AG04450 (cell line): ENCODE measurements around the gene DOLPP1. TPM values are rescaled to one million over a fixed set of nuclear protein-coding genes. Genes with fewer than 3 reads are reported as not detected.
A peak's percentile ranks its signal among the peaks of the same experiment; 100 is the strongest.
"Not testable (repeated sequence)": the region's sequence is repeated elsewhere in the genome, so short reads cannot be mapped to it uniquely, and the experiment has no call there.

Source experiments
- CTCF ChIA-PET: fragments of 300-600, 350-600 bp; formaldehyde crosslinking; extraction: SDS; loops from one replicate; lab custom pipeline; 2022; ENCODE audit warnings: antibody characterized with exemption, inconsistent platforms; lab: Charles Lee
- POLR2A ChIA-PET: fragments of 350-600 bp; formaldehyde crosslinking; extraction: SDS; loops from one replicate; lab custom pipeline; 2021; ENCODE audit warnings: antibody characterized with exemption, inconsistent platforms; lab: Yijun Ruan, JAX
- DNase-seq: peaks from one replicate; pipeline ENCODE4 v3.0.0-alpha.2; 2011; ENCODE audit warnings: low read depth, low spot score
- H3K27ac ChIP-seq: one replicate; pipeline ENCODE4 v1.5.1; 2012; ENCODE audit warnings: low read depth, low read length, control low read depth
- H3K27me3 ChIP-seq: one replicate; pipeline ENCODE4 v1.6.0; 2012; ENCODE audit warnings: low read length; ENCODE audit not compliant: control insufficient read depth, insufficient read depth
- H3K4me3 ChIP-seq: 2 replicates; pipeline ENCODE4 v1.5.1; 2011; ENCODE audit warnings: mild to moderate bottlenecking, low read depth, low read length, control low read depth
- H3K9me3 ChIP-seq: 2 replicates; pipeline ENCODE4 v1.5.1; 2012; ENCODE audit warnings: low read length; ENCODE audit not compliant: control insufficient read depth, insufficient read depth
- polyA minus RNA-seq: library from RNA; depleted of rRNA, polyadenylated mRNA; stranded (reverse); fragments of >200 nt; gene quantifications from 2 replicates; pipeline ENCODE4 v1.2.3, GENCODE V29; 2011; rRNA and poly(A)+ RNA removed
- polyA plus RNA-seq: library from polyadenylated mRNA; depleted of rRNA; stranded (reverse); fragments of >200 nt; gene quantifications from 2 replicates; pipeline ENCODE4 v1.2.3, GENCODE V29; 2011; rRNA removed
- TF ChIP-seq, protein P1 (sequence below): IDR thresholded peaks from 2 replicates; pipeline ENCODE4 v1.5.1; 2011; ENCODE audit warnings: low read depth, low read length, control low read depth, inconsistent platforms

DOLPP1 gene, protein sequence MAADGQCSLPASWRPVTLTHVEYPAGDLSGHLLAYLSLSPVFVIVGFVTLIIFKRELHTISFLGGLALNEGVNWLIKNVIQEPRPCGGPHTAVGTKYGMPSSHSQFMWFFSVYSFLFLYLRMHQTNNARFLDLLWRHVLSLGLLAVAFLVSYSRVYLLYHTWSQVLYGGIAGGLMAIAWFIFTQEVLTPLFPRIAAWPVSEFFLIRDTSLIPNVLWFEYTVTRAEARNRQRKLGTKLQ
- polyA plus RNA-seq (11.9 and 13.2 TPM in 2 replicates), polyA minus RNA-seq (10.4 and 13.0 TPM in 2 replicates)

DNA sequence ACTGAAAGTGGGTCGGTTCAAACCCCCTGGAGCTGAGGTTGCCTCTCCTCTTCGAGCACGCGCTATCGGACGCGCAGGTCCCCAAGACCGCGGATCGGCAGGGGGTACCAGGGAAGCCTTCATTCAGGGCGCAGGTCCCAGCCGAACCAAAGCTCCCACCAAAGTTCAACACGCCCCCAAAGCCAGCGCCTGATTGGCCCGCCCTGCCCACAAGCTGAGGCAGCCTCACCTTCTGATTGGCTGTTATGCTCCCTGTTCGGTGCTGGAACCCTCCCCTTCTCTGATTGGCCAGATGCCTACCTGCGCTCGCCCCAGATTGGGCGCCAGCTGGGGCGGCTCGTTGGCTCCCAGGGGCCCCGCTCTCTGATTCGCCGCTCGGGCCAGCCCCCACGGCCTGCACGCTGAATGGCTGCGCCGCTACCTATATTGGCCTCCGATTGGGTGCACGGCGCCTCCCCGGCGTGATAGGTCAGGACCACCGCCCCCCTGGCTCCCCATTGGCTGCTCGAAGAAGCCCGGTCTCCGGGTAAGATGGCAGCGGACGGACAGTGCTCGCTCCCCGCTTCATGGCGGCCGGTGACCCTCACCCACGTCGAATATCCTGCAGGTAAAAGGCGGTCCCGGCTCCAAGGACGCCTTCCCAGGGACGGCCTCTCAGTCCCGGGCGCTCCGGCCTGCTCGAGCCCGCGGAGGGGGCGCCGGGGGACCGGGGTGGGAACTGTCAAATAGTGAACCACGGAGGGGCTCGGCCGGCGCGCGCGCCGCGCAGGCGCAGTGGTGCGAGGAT, at the start of gene DOLPP1:
TSS of gene DOLPP1 (plus strand) at position 511 of the 787 bp plus-strand sequence. CDS start at position 532, 21 bp downstream.
- no peaks in the 10 kb centered on the region for H3K9me3 ChIP-seq
- CTCF ChIA-PET, result interaction anchor here (0.8 to 1.2 kb wide), 2 partner anchors 53 kb away, joined by 3 to 4 read pairs; partner anchors contain the start of gene SH3GLB2
- peak within 1 kb of the TSS; percentile 88 for H3K4me3 ChIP-seq
- POLR2A ChIA-PET, result interaction anchor here (0.5 to 1.6 kb wide), 5 partner anchors 11 to 542 kb away, joined by 3 to 6 read pairs (median 3); partner anchors contain the start of gene MIGA2
- peak within 1 kb of the TSS; percentile 47 for H3K27ac ChIP-seq
- TF ChIP-seq, protein P1, sequence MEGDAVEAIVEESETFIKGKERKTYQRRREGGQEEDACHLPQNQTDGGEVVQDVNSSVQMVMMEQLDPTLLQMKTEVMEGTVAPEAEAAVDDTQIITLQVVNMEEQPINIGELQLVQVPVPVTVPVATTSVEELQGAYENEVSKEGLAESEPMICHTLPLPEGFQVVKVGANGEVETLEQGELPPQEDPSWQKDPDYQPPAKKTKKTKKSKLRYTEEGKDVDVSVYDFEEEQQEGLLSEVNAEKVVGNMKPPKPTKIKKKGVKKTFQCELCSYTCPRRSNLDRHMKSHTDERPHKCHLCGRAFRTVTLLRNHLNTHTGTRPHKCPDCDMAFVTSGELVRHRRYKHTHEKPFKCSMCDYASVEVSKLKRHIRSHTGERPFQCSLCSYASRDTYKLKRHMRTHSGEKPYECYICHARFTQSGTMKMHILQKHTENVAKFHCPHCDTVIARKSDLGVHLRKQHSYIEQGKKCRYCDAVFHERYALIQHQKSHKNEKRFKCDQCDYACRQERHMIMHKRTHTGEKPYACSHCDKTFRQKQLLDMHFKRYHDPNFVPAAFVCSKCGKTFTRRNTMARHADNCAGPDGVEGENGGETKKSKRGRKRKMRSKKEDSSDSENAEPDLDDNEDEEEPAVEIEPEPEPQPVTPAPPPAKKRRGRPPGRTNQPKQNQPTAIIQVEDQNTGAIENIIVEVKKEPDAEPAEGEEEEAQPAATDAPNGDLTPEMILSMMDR, result no peak
- H3K27me3 ChIP-seq, result no peaks in the 10 kb centered on the region
- peak; percentile 98 for DNase-seq

DNA sequence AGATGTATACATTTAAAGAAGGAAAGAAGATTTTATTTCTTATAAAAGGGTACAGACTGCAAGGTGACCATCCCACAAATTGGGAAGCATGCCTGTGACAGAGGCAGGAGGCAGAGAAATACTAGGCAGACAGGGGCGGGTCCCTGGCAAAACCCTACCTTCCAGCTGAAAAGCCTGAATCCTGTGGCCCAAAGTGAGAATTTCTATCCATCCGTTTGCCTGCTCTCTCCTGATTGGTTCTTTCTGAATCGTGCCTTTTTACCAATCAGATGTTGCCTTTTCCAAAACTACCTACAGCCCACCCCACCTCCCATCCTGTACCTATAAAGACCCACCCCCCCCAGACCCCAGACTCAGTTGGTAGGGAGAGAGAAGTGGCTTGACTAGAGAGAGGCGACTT, 49.4 kb upstream of the DOLPP1 start:
- Histone ChIP-seq H3K27ac (no peak overlapping the region), H3K4me3 (no peak overlapping the region), H3K27me3 (no peaks in the 10 kb centered on the region), H3K9me3 (peaks cover under 1% of the 10 kb centered on the region; the same call in 1 of the 2 replicates)
- TF ChIP-seq, protein P1, result no peak
- DNase-seq, result no peak
- ChIA-PET CTCF (no interaction called here), POLR2A (no interaction called here)

DNA sequence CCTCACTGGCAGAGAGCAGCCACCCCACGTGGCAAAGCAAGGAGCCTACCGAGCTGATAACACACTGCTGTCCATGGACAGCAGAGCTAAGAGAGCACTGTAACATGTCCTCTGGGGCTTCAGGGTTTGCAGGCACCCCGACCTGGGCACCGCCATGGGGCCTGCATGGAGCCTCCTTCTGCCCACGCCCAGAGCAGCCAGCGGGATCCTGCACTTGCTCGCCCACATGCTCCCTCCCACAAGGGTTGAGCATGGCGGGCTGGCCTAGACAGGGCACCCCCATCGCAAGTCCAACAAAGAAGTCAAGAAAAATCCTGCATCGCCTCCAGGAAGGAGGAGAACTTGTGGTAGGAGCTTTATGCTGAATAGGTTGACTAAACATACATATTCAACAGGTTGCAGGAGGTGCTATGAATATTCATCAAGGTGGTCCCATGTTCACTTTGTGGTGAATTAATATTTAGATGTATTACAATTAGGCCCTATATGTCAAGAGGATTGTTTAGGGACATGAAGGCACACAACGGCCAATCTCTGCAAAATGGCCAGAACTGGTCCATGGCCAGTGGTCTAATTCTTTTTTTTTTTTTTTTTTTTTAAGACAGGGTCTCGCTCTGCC, 48.3 kb upstream of the DOLPP1 start:
- no peak overlapping the region for H3K27ac ChIP-seq
- H3K27me3 ChIP-seq, result no peaks in the 10 kb centered on the region
- no peak overlapping the region for H3K4me3 ChIP-seq
- TF ChIP-seq, protein P1, result no peak
- POLR2A ChIA-PET, result no interaction called here
- peaks cover 4% of the 10 kb centered on the region; the same call in 1 of the 2 replicates for H3K9me3 ChIP-seq
- no peak for DNase-seq
- CTCF ChIA-PET, result no interaction called here

DNA sequence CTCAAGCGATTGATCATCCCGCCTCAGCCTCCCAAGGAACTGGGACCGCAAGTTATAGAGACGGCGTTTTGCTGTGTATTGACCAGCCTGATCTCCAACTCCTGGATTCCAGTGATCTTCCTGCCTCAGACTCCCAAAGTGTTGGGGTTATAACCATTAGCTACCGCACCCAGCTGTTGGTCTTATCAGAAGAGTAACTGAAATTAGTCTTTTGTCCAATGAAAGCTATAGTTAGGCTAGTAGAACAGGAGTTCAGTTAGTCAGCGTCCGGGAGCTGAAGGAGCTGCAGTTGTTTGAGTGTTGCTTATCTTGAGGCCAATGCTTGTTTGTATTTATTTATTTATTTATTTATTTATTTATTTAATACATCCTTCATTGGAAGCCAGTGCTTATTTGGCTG, 47.7 kb upstream of the DOLPP1 start:
- no peak for DNase-seq
- POLR2A ChIA-PET, result no interaction called here
- no peak overlapping the region for H3K4me3 ChIP-seq
- H3K9me3 ChIP-seq, result peaks cover 4% of the 10 kb centered on the region; the same call in 1 of the 2 replicates
- no peaks in the 10 kb centered on the region for H3K27me3 ChIP-seq
- no peak overlapping the region for H3K27ac ChIP-seq
- TF ChIP-seq, protein P1, result no peak
- CTCF ChIA-PET, result no interaction called here

DNA sequence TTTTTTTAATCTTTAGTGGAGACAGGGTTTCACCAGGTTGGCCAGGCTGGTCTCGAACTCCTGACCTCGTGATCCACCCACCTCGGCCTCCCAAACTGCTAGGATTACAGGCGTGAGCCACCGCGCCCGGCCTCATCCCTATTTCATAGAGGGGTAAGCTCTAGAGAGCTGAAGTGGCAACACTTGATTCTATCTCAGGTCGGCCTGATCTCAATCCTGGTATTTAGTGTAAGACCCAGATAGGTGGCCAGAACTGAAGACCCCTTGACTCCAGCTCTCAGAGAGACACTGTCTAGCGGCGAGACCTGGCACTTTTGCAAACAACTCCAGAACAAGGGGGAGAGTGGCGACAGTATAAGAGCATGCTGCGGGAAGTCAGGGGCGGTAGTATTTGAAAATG, 45.1 kb upstream of the DOLPP1 start:
- DNase-seq, H3K9me3 ChIP-seq, CTCF ChIA-PET, H3K27me3 ChIP-seq: not testable (repeated sequence)
- Histone ChIP-seq H3K4me3 (peak overlapping the region; percentile 52), H3K27ac (peak overlapping the region; percentile 57)
- POLR2A ChIA-PET, result interaction anchor here (0.6 to 1.0 kb wide), 3 partner anchors 41 to 297 kb away, joined by 3 to 5 read pairs (median 3); partner anchors contain the start of gene DOLPP1
